ENCODE results near the gene PCDHGB6. TPM values are rescaled to one million over a fixed set of nuclear protein-coding genes. Genes with fewer than 3 reads are reported as not detected.
A peak's percentile ranks its signal among the peaks of the same experiment; 100 is the strongest.

Gene PCDHGB6
- total RNA-seq, 1 experiment from 2014 or later: 0.23 TPM

GRCh38 chr5:141420855-141421488 lies 13.2 kb downstream of the PCDHGB6 start, which contains the start of gene PCDHGA11:
Gene PCDHGA11, plus strand, starts transcription at chr5:141421051. Its CDS starts 177 bp downstream, at chr5:141421228.
- no TSS peak for BruUV-seq (replicated peaks)
- TF ChIP-seq CTCF (IDR thresholded peaks at IDR 0.05): peak; percentile 60
- no peak for TF ChIP-seq POLR2AphosphoS5 (IDR thresholded peaks at IDR 0.05; ENCODE audit: low read depth, low read length)
- in situ Hi-C loops (cut with HindIII; ENCODE audit: low pct_unique_long_range_greater_than_20kb, low sequenced_read_pairs): no loop called here
- intact Hi-C loops (cut with micrococcal nuclease; ENCODE audit: unreplicated experiment): no loop called here
- ChIA-PET POLR2A (no interaction called here), CTCF (interaction anchor here (0.6 to 1.0 kb wide), 3 partner anchors 59 to 143 kb away, joined by 3 to 6 read pairs (median 6); no protein-coding TSS in a partner anchor)
- Histone ChIP-seq H3K27ac (ENCODE audit: low read length) (no peak within 1 kb of the TSS), H3K27me3 (ENCODE audit: control insufficient read depth, insufficient read depth, low read length) (no peaks in the 10 kb centered on the region), H3K36me3 (ENCODE audit: control insufficient read depth, insufficient read depth, low read length) (no peaks in the 10 kb centered on the region), H3K4me3 (ENCODE audit: low read depth in 2 of 2, low read length in 2 of 2) (no peak within 1 kb of the TSS), H3K4me1 (ENCODE audit: control insufficient read depth, insufficient read depth, low read length) (no peaks in the 10 kb centered on the region; the same call in 1 of the 2 replicates), H3K9me3 (ENCODE audit: control insufficient read depth, insufficient read depth, low read depth, low read length) (peaks cover 14% of the 10 kb centered on the region; the same call in 1 of the 2 replicates)
- ATAC-seq (no peak), DNase-seq (ENCODE audit: low read depth, low spot score) (no peak)

- H3K27me3 ChIP-seq (ENCODE audit: control insufficient read depth, insufficient read depth, low read length): no peaks in the 10 kb centered on the region
- ChIA-PET POLR2A (no interaction called here), CTCF (interaction anchor here (0.6 to 0.8 kb wide), 2 partner anchors 59 to 136 kb away, joined by 3 to 6 read pairs; no protein-coding TSS in a partner anchor)
- BruUV-seq (replicated peaks): no TSS peak
- no peak for TF ChIP-seq POLR2AphosphoS5 (IDR thresholded peaks at IDR 0.05; ENCODE audit: low read depth, low read length)
- TF ChIP-seq TCF7L2 (IDR thresholded peaks at IDR 0.05; ENCODE audit: low read depth, low read length): no peak
- TF ChIP-seq REST (IDR thresholded peaks at IDR 0.05; ENCODE audit: insufficient read depth in 1 of 2, low read depth in 2 of 2, low read length in 1 of 2): no peak
- no peak for TF ChIP-seq SIN3A (IDR thresholded peaks at IDR 0.05; ENCODE audit: borderline replicate concordance, insufficient read depth, low read depth, low read length)
- no peak for TF ChIP-seq CTCF (IDR thresholded peaks at IDR 0.05)
- in situ Hi-C loops (cut with HindIII; ENCODE audit: low pct_unique_long_range_greater_than_20kb, low sequenced_read_pairs): no loop called here
- H3K4me3 ChIP-seq (ENCODE audit: low read depth in 2 of 2, low read length in 2 of 2): no peak overlapping the region
- intact Hi-C loops (cut with micrococcal nuclease; ENCODE audit: unreplicated experiment): no loop called here
- no peaks in the 10 kb centered on the region; the same call in 1 of the 2 replicates for H3K4me1 ChIP-seq (ENCODE audit: control insufficient read depth, insufficient read depth, low read length)
- no peaks in the 10 kb centered on the region for H3K36me3 ChIP-seq (ENCODE audit: control insufficient read depth, insufficient read depth, low read length)
- peaks cover 15% of the 10 kb centered on the region; the same call in 1 of the 2 replicates for H3K9me3 ChIP-seq (ENCODE audit: control insufficient read depth, insufficient read depth, low read depth, low read length)
- H3K27ac ChIP-seq (ENCODE audit: low read length): no peak overlapping the region
- ATAC-seq: no peak
- DNase-seq (ENCODE audit: low read depth, low spot score): no peak
Observed at GRCh38 chr5:141421489-141421855, 13.7 kb downstream of the PCDHGB6 start.

All from Panc1 (cell line).